Activated gamma-delta T cell (primary cell): ENCODE measurements around the gene TP73.

Experiments used
- DNase-seq: peaks from one replicate; lab custom pipeline; 2025; lab: John Stamatoyannopoulos, UW

TP73 gene

DNA sequence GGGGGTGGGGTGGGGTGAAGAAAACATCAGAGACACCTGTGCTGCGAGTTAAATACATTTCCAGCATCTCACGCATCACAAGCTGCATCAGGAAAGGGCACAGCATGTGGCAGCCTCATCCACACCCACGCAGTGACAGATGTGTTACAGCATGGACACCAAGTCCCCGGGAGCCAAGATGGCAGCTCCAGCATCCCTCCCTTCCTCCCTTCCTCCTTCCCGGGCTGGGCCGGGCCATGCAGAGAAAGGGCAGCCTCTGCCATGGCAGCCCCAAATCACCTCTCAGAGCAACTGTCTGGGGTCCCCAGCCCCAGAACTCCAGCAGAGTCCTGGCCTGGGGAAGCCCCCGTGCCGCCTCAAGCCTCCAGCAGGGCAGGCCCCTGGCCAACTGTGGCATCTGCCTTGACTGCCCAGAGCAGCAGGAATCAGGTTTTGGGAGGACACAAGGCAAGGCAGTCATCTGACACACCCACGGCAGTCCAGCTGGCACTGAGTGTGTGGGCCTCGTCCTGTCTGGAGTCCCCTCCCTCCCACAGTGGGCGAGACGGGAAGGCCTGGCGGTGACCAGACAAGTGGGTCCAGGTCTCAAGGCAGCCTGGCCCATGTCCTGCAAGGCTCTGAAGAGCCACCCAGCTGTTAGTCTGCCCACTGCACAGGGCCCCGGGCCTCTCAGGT is 126.4 kb downstream of the TP73 start:
- no peak for DNase-seq

DNA sequence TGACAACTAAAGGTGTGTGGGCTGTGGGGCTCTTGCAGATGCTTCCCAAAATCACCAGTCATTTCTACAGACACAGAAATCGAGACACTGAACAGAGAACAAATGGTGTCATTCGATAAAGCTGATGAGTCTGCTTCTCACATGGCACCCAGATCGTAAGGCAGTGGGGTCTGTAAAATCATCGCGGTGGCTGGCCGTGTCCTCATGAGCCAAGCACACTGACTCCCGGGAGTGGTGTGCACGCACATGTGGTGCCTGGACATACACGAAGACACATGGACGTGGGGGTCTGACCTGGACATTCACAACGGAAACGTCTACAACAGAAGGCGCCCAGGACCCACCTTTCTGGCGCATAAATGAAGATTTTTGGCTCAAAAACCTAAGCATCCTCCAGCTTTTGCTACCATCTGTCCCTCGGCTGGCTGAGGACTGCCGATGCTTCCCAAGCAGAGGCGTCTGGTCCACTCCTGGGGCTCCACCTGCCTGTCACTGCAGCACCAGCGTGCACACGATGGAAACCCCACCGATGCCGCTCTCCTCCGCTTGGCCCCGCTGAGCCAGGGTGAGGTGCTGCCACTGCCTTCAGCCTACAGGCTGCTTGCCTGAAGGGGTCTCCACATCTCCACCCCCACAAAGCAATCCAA is 127.1 kb downstream of the TP73 start:
- no peak for DNase-seq

DNA sequence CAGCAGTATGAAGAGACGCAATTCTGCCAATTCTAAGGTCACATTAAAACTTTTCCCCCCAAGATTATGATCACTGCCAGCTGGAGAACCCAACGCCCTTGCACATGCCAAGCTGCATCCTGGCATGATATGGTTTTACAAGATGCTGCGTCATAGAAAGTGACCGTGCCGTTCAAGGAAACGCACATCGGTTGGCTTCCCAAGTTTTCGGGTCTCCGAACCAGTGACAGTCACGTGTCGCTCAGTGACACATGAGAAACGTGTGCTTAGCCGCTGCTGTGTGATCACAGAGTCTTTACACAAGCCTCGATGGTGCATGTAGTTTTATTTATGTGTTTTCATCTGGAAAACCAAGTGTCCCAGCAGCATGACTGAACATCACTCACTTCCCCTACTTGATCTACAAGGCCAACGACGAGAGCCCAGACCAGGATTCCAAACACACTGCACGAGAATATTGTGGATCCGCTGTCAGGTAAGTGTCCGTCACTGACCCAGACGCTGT is 127.6 kb downstream of the TP73 start:
- no peak for DNase-seq

DNA sequence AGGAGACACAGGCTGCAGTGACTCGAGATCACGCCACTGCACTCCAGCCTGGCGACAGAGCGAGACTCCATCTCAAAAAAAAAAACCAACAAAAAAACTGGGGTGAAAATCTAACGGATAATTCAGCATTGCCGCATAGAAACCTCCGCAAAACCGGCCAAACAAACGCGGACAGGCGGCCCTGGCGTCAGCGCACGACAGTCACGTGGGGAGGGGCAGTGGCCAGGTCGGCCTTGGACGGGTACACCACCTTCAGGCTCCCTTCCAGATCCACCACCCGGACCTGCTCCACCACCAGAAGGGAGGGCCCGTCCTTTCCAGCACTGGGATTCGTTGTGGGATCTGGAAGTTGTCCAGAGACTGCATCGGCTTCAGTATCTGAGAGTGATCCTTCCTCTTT is 128.6 kb downstream of the TP73 start:
- DNase-seq = no peak

DNA sequence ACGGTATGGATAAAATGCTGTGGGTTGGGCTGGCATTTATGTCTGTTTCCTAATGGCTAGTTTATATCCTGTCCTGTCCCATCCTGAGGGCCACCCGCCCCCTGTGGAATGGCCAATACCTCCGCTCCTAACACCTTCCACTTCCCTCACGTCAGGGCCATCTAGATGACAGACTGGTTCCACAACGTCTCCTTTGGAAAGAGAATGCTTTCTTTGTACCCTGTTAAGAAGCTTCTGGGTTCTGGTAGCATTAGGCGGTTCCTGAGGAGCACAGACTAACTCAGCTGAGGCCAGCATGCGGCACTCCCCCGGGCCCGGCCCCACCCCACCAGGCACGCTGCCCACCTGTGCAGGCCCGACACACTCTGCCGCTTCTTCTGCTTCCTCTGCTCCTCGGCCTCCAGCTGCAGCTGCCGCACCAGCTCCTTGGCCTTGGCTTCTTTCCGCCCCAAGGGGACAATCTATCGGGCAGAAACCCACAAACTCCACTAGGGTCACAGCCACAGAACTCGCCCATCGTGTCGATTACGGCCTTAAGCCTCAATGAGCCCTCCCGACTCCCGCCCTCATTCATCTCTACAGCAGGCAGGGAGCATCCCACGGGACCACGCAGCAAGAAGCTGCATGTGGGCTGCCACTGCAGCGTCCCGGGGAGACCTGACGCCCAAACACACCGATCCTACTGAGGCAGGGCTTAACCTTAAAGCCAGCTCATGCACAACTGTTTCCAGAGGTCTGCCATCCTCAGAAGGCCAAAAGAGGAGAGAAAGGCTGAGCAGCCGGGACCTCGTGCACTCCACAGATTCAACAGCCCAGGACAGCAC is 131.5 kb downstream of the TP73 start:
- DNase-seq = no peak

DNA sequence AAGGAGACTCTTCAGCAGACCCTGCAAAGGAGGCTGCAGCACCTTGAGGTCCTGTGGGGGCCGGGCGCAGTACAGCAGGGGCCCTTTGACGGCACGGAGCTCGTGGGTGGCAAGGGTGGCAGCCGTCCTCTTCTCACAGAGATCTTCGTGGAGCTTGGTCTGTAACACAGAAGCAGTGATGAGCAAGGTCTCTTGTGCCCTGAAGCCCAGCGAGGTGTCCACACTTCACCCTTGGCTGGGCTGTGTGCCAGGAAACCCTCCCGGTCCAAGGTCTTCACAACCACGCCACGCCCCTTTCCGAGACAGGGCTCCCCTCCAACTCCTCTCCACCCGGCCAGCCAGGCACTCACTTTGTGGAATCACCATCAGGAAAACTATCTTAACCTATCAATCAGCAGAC is 132.7 kb downstream of the TP73 start:
- DNase-seq = no peak

DNA sequence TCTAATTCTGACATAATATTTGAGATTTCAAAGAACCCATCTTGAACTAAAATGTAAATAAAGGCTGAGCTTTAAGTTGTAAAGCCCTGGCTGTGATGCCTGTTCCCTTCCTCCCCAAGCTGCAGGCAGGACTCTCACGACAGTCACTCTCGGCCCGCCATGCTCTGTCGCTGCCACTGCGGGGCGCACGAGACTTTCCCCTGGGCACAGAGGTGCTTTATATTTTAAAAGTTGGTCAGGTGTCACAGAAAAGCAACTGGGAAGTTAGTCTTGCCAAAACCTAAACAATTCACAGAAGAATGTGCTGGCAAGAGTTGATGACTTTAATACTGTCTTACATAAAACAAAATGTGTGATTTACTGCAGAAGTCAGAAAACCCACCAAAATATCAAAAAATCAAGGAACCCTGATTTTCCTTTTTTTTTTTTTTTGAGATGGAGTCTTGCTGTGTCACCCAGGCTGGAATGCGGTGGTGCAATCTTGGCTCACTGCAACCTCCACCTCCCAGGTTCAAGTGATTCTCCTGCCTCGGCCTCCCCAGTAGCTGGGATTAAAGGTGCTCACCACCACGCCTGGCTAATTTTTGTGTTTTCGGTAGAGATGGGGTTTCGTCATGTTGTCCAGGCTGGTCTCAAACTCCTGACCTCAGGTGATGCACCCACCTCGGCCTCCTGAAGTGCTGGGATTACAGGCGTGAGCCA is 133.3 kb downstream of the TP73 start:
- no peak for DNase-seq
